ENCODE measurements around the gene LAD1. TPM values are rescaled to one million over a fixed set of nuclear protein-coding genes. Genes with fewer than 3 reads are reported as not detected.

LAD1 gene
- total RNA-seq, 1 donor = not detected

DNA sequence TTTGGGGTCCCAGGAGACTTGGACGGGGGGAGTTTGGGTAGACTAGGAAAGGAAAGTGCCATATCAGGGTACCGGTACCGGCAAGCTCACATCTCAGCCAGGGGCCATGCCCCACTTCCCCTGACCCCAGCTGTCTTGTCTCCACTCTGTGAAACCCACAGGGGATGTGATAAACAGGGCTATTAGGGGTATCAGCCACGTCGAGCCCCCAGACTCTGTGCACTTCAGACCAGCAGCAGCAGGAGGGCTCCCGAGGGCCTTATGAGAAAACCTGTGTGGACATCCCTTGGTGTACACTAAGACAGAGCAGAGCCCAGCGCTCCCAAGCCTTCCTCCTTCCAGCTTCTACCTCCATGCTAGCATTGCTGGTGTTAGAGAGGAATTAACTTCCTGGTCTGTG is 68.0 kb downstream of the LAD1 start:
- no peak for DNase-seq (ENCODE audit: low read depth in 2 of 3, low spot score in 2 of 3)

Other genes starting within 250 kb of the LAD1 start
- 70.3 TPM for gene TMEM9, start 244.8 kb downstream of the LAD1 start, total RNA-seq
- gene IGFN1, start 208.5 kb downstream of the LAD1 start, total RNA-seq = not detected
- gene PKP1, start 115.8 kb downstream of the LAD1 start, total RNA-seq = under 0.01 TPM
- gene TNNT2, start 21.6 kb downstream of the LAD1 start, total RNA-seq = not detected
- gene TNNI1, start 22.4 kb upstream of the LAD1 start, total RNA-seq = not detected
- gene PHLDA3, start 69.9 kb upstream of the LAD1 start, total RNA-seq = 3.8 TPM
- gene CSRP1, start 107.8 kb upstream of the LAD1 start, total RNA-seq = 128 TPM
- gene NAV1, start 139.8 kb upstream of the LAD1 start, total RNA-seq = 8.1 TPM